ENCODE measurements around the gene ZSCAN5C.

GRCh38 chr19:56223481-56223880 lies 21.4 kb downstream of the ZSCAN5C start:
- TF ChIP-seq CTCF (IDR thresholded peaks at IDR 0.05) (no peak), POLR2A (IDR thresholded peaks at IDR 0.05) (no peak)
